Type B pancreatic cell (in vitro differentiated cells): Measurements from ENCODE around the gene WNK2. TPM values are rescaled to one million over a fixed set of nuclear protein-coding genes. Genes with fewer than 3 reads are reported as not detected.

ENCODE experiments used
- DNase-seq: peaks from one replicate; pipeline ENCODE4 v3.0.0; 2021; ENCODE audit warnings: mixed read lengths; ENCODE audit not compliant: unreplicated experiment; ENCODE audit errors: extremely low spot score
- H3K27ac Mint-ChIP-seq: 2 replicates; pipeline ENCODE4 v1.8.0; 2021; ENCODE audit warnings: mild to moderate bottlenecking, mixed read lengths
- H3K27me3 Mint-ChIP-seq: 2 replicates; pipeline ENCODE4 v1.8.0; 2021; ENCODE audit warnings: mixed read lengths
- H3K36me3 Mint-ChIP-seq: 2 replicates; pipeline ENCODE4 v1.8.0; 2021; ENCODE audit warnings: mixed read lengths
- H3K4me1 Mint-ChIP-seq: one replicate; pipeline ENCODE4 v1.8.0; 2021; ENCODE audit warnings: mixed read lengths; ENCODE audit not compliant: unreplicated experiment
- H3K4me3 Mint-ChIP-seq: 2 replicates; pipeline ENCODE4 v1.8.0; 2021; ENCODE audit warnings: mild to moderate bottlenecking, mixed read lengths
- H3K9me3 Mint-ChIP-seq: 2 replicates; pipeline ENCODE4 v1.8.0; 2021; ENCODE audit warnings: mixed read lengths
- CTCF ChIP-seq: fragments of 200-600 bp; sonication (generic); conservative IDR thresholded peaks from 2 replicates; pipeline ENCODE4 v1.5.0; 2021; ENCODE audit warnings: antibody characterized with exemption, mild to moderate bottlenecking
- total RNA-seq: library from RNA; stranded (reverse); gene quantifications from 2 replicates; pipeline ENCODE4 v1.2.1, GENCODE V29; 2021; ENCODE audit warnings: low replicate concordance

The WNK2 gene
- total RNA-seq, 1 donor from 2014 or later = 75.5 TPM

DNA sequence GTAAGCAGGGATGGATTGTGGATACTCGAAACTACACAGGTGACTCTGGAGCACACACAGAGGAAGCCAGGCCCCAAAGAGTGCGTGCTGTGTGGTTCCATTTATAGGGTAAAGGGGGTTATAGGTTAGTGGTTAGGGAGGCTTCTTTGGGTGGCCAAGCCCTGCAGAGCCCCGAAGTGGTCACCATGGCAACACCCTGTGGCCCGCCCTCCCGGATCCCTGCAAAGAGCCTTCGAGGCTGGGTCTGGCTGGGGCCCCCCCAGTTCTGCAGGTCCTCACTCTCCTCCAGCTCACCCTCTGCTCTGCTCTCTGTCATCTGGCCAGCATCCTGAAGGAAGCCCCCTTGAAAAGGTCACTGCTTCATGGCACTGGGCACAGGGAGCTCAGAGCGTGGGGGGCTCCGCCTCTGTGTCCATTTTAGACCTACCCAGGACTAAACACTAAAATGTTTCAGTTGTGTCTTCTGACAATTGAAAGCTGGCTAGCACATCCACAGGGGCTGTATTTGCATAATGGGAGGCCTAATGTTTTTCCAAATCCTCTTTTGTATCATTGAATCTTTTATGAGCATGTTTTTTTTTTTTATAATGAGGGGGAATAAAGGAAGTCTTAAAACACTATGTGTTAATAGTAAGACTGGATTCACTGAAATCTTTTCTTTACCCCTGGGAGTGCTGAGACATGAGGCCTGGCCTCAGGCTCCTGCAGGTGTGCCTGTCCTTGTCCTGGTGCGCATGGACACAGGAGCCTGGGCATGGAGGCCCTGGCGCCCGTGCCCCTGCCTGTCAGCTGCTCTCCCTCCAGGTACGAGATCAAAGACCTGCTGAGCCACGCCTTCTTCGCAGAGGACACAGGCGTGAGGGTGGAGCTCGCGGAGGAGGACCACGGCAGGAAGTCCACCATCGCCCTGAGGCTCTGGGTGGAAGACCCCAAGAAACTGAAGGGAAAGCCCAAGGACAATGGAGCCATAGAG is 55.3 kb downstream of the WNK2 start:
- no peak for TF ChIP-seq CTCF
- DNase-seq = no peak
- no peak overlapping the region for H3K27ac Mint-ChIP-seq
- peaks cover 21% of the 10 kb centered on the region for H3K4me1 Mint-ChIP-seq
- H3K27me3 Mint-ChIP-seq = no peaks in the 10 kb centered on the region
- no peaks in the 10 kb centered on the region for H3K9me3 Mint-ChIP-seq
- no peak overlapping the region for H3K4me3 Mint-ChIP-seq
- peaks cover 4% of the 10 kb centered on the region for H3K36me3 Mint-ChIP-seq

GRCh38 chr9:93240891-93241334 is 57.0 kb downstream of the WNK2 start:
- Mint-ChIP-seq H3K4me1 (peaks cover 21% of the 10 kb centered on the region), H3K27ac (peak overlapping the region; percentile 43), H3K9me3 (no peaks in the 10 kb centered on the region), H3K36me3 (peaks cover 4% of the 10 kb centered on the region), H3K27me3 (no peaks in the 10 kb centered on the region), H3K4me3 (no peak overlapping the region)
- no peak for TF ChIP-seq CTCF
- no peak for DNase-seq

DNA sequence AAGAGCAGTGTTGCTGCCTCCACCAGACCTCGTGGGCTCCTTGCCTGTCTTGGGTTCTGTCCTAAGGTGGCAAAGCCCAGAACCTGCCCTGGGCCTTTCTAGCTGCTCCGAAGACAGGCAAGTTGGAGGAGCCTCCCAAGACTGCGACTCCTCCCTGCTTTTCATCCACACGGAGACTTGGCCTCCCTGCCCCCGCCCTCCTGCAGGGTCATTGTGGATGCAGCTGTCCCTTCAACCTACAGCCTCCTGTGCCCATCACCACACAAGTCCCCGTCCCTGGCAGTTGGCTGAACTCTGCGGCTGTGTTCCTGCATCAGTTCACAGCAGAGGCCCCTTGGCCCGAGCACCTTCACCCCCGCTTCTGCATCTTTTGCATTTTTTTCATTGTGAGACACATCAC is 59.2 kb downstream of the WNK2 start:
- peaks cover 4% of the 10 kb centered on the region for H3K36me3 Mint-ChIP-seq
- no peak for DNase-seq
- H3K27ac Mint-ChIP-seq = no peak overlapping the region
- no peak overlapping the region for H3K4me3 Mint-ChIP-seq
- H3K4me1 Mint-ChIP-seq = peaks cover 13% of the 10 kb centered on the region
- no peaks in the 10 kb centered on the region for H3K9me3 Mint-ChIP-seq
- no peaks in the 10 kb centered on the region for H3K27me3 Mint-ChIP-seq
- TF ChIP-seq CTCF = no peak

DNA sequence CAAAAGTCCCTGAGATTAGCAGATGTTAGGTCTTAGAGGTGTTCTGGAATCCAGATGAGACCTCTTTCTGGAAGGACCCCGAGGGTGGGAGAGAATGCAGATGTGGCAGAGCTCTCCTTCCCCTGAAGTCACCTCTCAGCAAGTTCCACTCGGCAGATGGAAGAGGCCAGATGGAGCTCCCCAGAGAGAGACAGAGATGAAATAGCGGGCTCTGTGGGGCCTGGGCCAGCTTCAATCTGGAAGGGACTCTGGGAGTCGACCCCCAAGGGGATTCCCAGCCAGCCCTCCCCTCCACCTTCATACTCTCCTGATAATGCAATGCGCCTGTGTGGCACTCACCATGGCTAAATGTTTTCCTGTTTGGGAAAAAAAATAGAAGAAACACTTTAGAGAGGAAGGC is 60.2 kb downstream of the WNK2 start:
- Mint-ChIP-seq H3K36me3 (peaks cover 4% of the 10 kb centered on the region), H3K9me3 (no peaks in the 10 kb centered on the region), H3K27me3 (no peaks in the 10 kb centered on the region), H3K27ac (peak overlapping the region; percentile 39), H3K4me1 (peaks cover 13% of the 10 kb centered on the region), H3K4me3 (no peak overlapping the region)
- no peak for TF ChIP-seq CTCF
- no peak for DNase-seq

- Mint-ChIP-seq H3K27ac (peak overlapping the region; percentile 39), H3K4me1 (peaks cover 13% of the 10 kb centered on the region), H3K27me3 (no peaks in the 10 kb centered on the region), H3K36me3 (peaks cover 4% of the 10 kb centered on the region), H3K4me3 (no peak overlapping the region), H3K9me3 (no peaks in the 10 kb centered on the region)
- no peak for TF ChIP-seq CTCF
- DNase-seq = no peak
Observed at GRCh38 chr9:93244510-93245436, 60.8 kb downstream of the WNK2 start.
